A673 (cell line): ENCODE measurements around the gene LARGE1. TPM values are rescaled to one million over a fixed set of nuclear protein-coding genes. Genes with fewer than 3 reads are reported as not detected.

Experiments
- BruUV-seq: library from RNA; stranded (reverse); fragments of 400-500 nt; replicated peaks from 2 replicates; lab custom pipeline; 2021; lab: Mats Ljungman, UMichigan
- CTCF ChIA-PET: fragments of 300-600 bp; sonication (Branson Sonifier 250); formaldehyde crosslinking; loops from one replicate; lab custom pipeline; 2022; ENCODE audit warnings: antibody characterized with exemption; lab: Charles Lee
- POLR2A ChIA-PET: fragments of 300-600 bp; sonication (Branson Sonifier 250); formaldehyde crosslinking; loops from one replicate; lab custom pipeline; 2022; ENCODE audit warnings: antibody characterized with exemption; ENCODE audit not compliant: low non-redundant PET; lab: Charles Lee
- DNase-seq: peaks from one replicate; pipeline ENCODE4 v3.0.0-alpha.2; 2015; ENCODE audit warnings: low spot score
- H3K27ac ChIP-seq: fragments of 200-600 bp; sonication (generic); 2 replicates; pipeline ENCODE4 v1.5.1; 2016; ENCODE audit warnings: mixed run types, low read depth, mild to moderate bottlenecking, mixed read lengths, antibody characterized with exemption, low read length; ENCODE audit not compliant: poor library complexity, severe bottlenecking
- H3K27me3 ChIP-seq: fragments of 200-600 bp; sonication (generic); replicated peaks from 2 replicates; pipeline ENCODE4 v1.6.1; 2017; ENCODE audit warnings: mixed run types, low read depth, mild to moderate bottlenecking, mixed read lengths, antibody characterized with exemption, low read length; ENCODE audit not compliant: insufficient read depth, poor library complexity
- H3K36me3 ChIP-seq: fragments of 200-600 bp; sonication (generic); 2 replicates; pipeline ENCODE4 v1.6.1; 2016; ENCODE audit warnings: mixed run types, mild to moderate bottlenecking, mixed read lengths, antibody characterized with exemption, low read length; ENCODE audit not compliant: insufficient read depth, poor library complexity, severe bottlenecking
- H3K4me1 ChIP-seq: fragments of 200-600 bp; sonication (generic); 2 replicates; pipeline ENCODE4 v1.6.1; 2017; ENCODE audit warnings: mixed run types, mild to moderate bottlenecking, mixed read lengths, antibody characterized with exemption, low read length; ENCODE audit not compliant: insufficient read depth, poor library complexity, severe bottlenecking
- H3K4me3 ChIP-seq: fragments of 200-600 bp; sonication (generic); 2 replicates; pipeline ENCODE4 v1.5.1; 2016; ENCODE audit warnings: low read depth, mixed run types, mild to moderate bottlenecking, mixed read lengths, low read length; ENCODE audit not compliant: poor library complexity, severe bottlenecking
- H3K9me3 ChIP-seq: fragments of 200-600 bp; sonication (generic); 2 replicates; pipeline ENCODE4 v1.6.1; 2016; ENCODE audit warnings: mixed run types, low read depth, mild to moderate bottlenecking, mixed read lengths, antibody characterized with exemption, low read length; ENCODE audit not compliant: poor library complexity, severe bottlenecking
- CTCF ChIP-seq: fragments of 300-800, 200-600 bp; sonication (generic); conservative IDR thresholded peaks from 2 replicates; pipeline ENCODE4 v1.5.1; 2017; ENCODE audit warnings: low read depth, mild to moderate bottlenecking, antibody characterized with exemption, low read length, moderate library complexity, mixed read lengths
- EZH2 ChIP-seq: fragments of 200-600 bp; sonication (generic); IDR thresholded peaks from 2 replicates; pipeline ENCODE4 v1.6.1; 2017; ENCODE audit warnings: borderline replicate concordance, low read depth, mild to moderate bottlenecking, mixed read lengths, antibody characterized with exemption, low read length; ENCODE audit not compliant: poor library complexity, severe bottlenecking
- intact Hi-C: fragments of 100-400 bp; cut with micrococcal nuclease; formaldehyde crosslinking; loops from one replicate; pipeline ENCODE4 v1.10.0; 2022; ENCODE audit not compliant: unreplicated experiment
- total RNA-seq: library from RNA; stranded (reverse); gene quantifications from 2 replicates; pipeline ENCODE4 v1.2.3, GENCODE V29; 2021

The LARGE1 gene
- total RNA-seq, 1 experiment from 2014 or later, result not detected

DNA sequence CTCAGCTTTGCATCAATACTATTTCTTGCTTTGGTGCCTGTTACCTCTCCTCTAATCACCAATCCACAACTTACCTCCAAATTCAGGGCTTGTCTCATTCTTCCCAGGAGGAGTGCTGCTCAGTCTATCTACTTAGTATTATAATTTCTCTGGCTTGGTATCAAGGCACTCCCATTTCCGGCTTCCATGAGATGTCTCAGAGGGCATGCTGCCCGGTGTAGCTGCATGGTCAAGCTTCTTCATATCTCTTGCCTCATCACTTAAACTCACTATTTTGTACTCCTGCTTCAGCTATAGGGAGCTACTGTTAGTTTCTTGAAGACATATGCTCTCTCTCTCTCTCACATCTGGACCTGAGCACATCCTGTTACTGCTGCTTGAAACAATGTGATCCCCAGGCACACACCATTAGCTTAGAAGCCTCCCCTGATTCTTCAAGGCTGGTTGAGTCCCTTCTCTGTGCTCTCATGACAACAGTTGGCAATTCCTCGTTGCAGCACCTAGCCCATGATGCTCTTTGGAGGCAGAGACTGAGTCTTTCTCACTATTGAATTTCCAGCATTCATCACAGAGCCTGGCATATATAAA is 679.3 kb downstream of the LARGE1 start:
- intact Hi-C loops, result no loop called here
- TF ChIP-seq CTCF (no peak), EZH2 (no peak)

DNA sequence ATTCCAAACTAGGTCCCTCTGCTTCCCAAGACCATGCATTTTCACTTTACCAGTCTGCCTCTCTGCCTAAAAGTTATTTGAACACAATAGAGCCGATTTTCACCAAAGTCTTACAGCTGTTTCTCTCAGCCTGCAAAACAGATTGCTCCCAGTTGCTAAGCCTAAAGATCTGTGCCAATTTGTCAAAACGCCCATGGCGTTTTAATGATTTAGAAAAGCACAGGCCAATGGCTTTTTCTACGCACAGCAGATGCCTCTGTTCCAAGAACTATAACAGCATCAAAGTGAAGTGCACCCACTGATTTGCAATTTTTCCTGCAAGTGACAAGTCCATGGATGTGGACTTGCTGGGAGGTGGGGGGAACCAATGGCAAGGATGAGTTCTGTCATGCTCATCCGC is 688.2 kb downstream of the LARGE1 start:
- CTCF ChIA-PET, result no interaction called here
- BruUV-seq, result no TSS peak
- no peaks in the 10 kb centered on the region for H3K4me1 ChIP-seq

More for the DNA sequence above, 679.3 kb downstream of the LARGE1 start:
- Histone ChIP-seq H3K36me3 (no peaks in the 10 kb centered on the region), H3K9me3 (no peaks in the 10 kb centered on the region), H3K4me3 (no peak overlapping the region), H3K27ac (no peak overlapping the region), H3K4me1 (no peaks in the 10 kb centered on the region), H3K27me3 (peaks cover 6% of the 10 kb centered on the region)
- ChIA-PET POLR2A (no interaction called here), CTCF (no interaction called here)
- no TSS peak for BruUV-seq
- no peak for DNase-seq

GRCh38 chr22:33227791-33228190 is 692.5 kb downstream of the LARGE1 start:
- Histone ChIP-seq H3K27ac (no peak overlapping the region), H3K36me3 (no peaks in the 10 kb centered on the region), H3K27me3 (no peaks in the 10 kb centered on the region), H3K9me3 (peaks cover 39% of the 10 kb centered on the region), H3K4me1 (no peaks in the 10 kb centered on the region), H3K4me3 (no peak overlapping the region)
- BruUV-seq, result no TSS peak
- CTCF ChIA-PET, result no interaction called here
- TF ChIP-seq EZH2 (no peak), CTCF (no peak)
- intact Hi-C loops, result no loop called here
- POLR2A ChIA-PET, result no interaction called here
- DNase-seq, result no peak

More for the DNA sequence above, 688.2 kb downstream of the LARGE1 start:
- Histone ChIP-seq H3K4me3 (no peak overlapping the region), H3K27me3 (no peaks in the 10 kb centered on the region), H3K9me3 (peaks cover 39% of the 10 kb centered on the region), H3K27ac (no peak overlapping the region), H3K36me3 (no peaks in the 10 kb centered on the region)
- POLR2A ChIA-PET, result no interaction called here
- intact Hi-C loops, result no loop called here
- no peak for DNase-seq
- no peak for TF ChIP-seq CTCF
- no peak for TF ChIP-seq EZH2
